IPS DF 4.7 (cell line): ENCODE data around the gene AKAP1.

ENCODE experiments used
- DNase-seq: peaks from one replicate; pipeline ENCODE4 v3.0.0-alpha.2; 2013; ENCODE audit warnings: low spot score; ENCODE audit errors: extremely low read depth

Gene AKAP1, protein sequence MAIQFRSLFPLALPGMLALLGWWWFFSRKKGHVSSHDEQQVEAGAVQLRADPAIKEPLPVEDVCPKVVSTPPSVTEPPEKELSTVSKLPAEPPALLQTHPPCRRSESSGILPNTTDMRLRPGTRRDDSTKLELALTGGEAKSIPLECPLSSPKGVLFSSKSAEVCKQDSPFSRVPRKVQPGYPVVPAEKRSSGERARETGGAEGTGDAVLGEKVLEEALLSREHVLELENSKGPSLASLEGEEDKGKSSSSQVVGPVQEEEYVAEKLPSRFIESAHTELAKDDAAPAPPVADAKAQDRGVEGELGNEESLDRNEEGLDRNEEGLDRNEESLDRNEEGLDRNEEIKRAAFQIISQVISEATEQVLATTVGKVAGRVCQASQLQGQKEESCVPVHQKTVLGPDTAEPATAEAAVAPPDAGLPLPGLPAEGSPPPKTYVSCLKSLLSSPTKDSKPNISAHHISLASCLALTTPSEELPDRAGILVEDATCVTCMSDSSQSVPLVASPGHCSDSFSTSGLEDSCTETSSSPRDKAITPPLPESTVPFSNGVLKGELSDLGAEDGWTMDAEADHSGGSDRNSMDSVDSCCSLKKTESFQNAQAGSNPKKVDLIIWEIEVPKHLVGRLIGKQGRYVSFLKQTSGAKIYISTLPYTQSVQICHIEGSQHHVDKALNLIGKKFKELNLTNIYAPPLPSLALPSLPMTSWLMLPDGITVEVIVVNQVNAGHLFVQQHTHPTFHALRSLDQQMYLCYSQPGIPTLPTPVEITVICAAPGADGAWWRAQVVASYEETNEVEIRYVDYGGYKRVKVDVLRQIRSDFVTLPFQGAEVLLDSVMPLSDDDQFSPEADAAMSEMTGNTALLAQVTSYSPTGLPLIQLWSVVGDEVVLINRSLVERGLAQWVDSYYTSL

DNA sequence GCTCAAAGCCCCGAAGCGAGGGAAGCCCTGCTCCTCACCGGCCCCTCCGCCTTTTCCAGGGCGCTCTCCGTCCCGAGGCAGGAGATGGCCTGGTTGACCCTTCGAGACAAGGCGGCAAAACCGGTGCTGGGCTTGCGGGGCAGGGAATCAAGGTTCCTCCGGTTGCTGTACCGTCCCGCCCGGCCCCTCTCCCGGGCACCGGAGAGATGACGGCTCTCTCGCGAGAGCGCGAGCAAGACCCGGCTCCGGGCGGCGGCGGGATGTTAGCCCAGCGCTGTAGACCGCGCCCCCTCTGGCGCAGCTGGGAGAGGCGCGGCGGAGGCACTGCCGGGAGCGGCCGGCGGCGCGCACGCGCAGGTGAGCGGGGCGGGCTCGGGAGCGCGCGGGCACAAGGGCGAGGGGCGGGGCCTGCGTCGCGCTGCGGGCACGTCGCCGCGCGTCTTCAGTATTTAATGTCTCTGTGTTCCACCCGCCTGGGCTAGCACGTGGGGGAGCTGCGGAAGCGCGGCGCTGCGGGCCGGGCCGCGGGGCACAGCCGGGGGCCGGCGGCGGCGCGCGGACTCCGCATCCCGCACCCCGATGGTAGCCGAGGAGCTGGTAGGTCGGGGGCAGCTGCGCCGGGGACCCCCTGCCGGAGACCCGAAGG, at the start of gene AKAP1:
TSS of gene AKAP1 (plus strand) at position 445 of the 646 bp plus-strand sequence. CDS start 20,219 bp downstream, outside the sequence.
- DNase-seq, result no peak

DNA sequence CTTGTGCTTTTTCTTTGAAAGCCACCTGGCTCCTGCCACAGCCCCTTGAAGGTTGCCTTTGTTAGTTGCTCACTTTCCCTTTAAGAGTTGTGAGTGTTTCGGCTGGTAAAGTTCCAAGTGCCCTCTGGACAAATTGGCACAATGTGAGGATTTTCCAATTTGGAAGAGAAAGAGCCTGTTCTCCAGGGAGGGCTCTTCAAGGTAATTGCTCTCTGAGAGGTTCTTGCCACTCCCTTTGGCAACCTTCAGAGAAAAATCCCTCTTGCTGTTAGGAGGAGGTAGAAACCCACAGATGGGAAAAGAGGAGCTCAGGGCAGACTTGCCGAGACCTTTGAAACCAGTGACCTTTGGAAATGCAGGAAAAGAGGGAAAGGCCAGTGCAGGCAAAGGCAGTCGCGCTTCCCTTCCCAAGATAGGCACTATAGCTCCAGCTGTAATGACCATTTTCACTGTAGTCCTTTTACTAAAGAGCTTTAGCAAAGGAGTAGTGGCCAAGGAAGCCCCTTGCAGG, 49.0 kb upstream of the AKAP1 start:
- DNase-seq, result no peak

DNA sequence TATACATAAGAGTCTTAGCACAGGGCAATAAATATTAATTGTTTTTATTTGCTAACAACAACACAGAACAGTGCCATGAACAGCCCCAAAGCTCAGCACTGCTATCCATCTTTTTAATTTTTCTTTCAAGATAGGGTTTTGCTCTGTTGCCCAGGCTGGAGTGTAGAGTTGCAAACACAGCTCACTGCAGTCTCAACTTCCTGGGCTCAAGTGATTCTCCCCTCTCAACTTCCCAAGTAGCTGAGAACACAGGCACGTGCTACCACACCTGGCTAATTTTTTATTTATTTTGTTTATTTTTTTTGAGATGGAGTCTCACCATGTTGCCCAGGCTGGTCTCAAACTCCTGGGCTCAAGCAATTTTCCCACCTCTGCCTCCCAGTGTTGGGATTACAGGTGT, 47.6 kb upstream of the AKAP1 start:
- no peak for DNase-seq

DNA sequence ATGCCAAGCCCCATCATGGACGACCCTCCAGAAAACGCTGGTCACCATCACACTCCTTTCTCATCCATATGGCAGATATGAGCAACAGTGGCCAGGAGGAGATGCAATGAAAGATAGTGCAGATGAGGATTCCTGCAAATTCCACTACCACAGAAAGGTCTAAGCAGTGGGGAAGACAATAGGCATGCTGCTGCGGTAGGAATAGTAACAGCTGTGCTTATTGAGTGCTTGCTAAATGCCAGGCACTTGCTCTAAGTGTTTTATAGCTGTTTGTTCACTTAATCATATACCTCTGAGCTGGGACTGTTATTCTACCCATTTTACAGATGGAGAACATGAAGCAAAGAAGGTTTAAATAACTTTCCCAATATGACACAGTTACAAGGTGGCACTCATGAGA, 46.6 kb upstream of the AKAP1 start:
- DNase-seq, result no peak

DNA sequence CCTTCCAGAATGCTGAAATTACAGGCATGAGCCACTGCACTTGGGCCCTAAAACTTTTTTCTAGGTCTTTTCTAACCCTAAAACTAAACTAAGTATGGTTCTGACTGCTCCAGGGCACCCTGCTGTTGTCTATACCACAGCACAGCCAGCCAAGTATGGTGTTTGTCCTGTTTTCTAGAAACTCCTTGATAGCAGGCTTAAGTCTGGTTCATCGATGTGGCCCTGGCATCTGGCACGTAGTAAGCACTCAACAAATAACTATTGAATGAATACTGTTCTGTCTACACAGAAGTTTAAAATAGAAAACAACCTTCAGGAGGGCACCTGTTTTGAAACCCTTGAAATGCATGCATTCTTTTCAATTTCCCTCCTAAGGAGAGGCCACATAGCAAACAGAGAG, 44.5 kb upstream of the AKAP1 start:
- no peak for DNase-seq

DNA sequence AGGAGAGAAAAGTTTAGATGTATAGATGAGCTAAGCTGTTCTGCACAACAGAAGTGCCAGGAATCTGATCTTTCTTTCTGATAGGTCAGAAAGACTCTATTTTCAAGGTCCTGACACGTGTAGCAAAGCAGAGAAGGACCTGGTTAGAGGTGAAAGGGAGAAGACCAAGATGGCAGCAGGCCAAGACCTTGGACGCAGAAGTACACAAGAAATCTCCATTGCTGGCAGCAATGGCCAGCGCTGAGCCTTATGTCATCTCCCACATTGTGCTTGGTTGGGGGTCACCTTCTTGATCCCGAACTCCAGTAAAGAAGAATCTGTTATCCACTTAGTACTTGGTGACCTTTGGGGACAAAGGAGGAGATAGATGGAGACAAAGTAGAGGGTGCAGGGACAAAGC, 41.8 kb upstream of the AKAP1 start:
- DNase-seq, result no peak

DNA sequence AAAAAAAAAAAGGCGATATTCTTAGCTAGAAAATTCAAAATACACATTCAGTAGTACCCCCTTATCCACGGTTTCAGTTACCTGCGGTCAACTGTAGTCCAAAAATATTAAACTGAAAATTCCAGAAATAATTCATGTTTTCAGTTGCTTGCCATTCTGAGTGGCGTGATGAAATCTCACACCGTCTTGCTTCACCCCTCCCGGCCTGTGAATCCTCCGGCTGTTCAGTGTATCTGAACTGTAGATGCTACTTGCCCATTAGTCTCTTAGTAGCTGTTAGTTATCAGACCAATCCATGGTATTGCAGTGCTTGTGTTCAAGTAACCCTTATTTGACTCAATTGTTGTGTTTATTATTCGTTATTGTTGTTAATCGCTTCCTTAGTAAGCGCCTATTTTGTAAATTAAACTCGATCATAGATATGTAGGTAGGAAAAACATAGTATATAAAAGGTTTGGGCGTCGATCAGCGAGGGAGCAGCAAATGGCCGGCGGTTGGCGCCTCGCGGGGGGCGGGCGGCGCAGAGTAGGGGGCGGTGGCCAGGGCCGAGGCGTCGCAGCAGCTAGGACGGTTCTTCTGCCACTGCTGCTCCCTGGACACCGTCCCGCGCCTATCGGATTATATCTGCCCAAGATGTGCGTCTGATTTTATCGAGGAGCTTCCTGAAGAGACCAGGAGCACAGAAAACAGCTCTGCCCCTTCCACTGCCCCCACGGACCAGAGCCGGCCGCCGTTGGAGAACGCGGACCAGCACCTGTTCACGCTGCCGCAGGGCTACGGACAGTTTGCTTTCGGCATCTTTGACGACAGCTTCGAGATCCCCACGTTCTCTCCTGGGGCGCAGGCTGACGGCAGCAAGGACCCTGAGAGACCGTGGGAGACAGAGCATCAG, 39.8 kb upstream of the AKAP1 start:
- no peak for DNase-seq

DNA sequence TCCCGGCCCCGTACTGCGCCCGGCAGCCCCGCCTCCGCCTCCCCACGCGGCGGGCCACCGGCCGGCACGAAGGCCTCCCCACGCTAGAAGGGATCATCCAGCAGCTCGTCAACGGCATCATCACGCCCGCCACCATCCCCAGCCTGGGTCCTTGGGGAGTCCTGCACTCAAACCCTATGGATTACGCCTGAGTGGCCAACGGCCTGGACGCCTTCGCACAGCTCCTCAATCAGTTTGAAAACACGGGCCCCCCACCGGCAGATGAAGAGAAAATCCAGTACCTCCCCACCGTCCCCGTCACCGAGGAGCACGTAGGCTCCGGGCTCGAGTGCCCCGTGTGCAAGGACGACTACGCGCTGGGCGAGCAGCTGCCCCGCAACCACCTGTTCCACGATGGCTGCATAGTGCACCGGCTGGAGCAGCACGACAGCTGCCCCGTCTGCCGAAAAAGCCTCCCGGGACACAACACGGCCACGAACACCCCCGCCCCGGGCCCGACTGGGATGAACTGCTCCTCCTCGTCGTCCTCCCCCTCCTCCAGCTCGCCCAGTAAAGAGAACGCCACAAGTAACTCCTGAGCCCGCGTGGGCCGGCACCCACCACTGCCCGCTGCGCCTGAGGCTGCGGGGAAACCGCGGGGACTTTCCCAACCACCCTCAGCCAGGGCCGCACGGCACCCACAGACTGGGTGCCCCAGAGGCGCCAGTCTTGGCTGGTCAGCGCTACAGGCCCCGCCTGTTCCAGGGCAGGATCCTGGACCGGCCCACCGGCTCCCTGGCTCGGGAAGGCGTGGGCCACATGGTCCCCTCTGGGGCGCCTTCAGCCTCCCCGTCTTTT, 39.0 kb upstream of the AKAP1 start:
- no peak for DNase-seq

DNA sequence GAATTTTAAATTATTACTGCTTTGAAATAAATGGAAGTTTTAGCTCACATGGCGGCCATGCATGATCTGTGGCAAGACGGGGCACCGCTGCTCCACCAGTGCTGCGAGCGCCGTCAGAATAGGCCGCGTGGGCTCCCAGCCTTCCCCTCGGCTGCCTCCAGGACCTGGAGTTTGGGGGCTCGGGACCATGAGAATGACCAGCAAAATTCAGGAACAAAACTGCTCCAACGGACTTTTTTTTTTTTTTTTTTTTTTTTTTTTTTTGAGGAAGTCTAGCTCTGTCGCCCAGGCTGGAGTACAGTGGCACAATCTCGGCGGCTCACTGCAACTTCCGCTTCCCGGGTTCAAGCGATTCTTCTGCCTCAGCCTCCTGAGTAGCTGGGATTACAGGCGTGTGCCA, 38.3 kb upstream of the AKAP1 start:
- DNase-seq, result no peak

DNA sequence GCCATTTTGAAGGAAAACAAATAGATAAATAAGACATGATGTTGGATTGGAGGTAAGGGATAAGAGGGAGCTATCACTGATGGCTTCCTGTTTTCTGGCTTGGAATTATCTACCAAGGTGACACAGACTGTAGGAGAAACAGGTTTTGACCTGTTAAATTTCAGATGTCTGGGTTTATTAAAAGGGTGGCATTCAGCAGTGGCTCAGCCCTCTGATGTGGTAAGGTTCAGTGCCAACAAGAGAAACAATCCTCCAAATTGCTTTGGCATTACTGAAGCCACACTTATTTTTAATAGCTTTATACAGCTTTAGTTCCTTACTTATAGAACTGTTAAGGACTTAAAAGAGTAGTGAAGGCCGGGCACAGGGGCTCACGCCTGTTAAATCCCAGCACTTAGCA, 37.0 kb upstream of the AKAP1 start:
- no peak for DNase-seq

DNA sequence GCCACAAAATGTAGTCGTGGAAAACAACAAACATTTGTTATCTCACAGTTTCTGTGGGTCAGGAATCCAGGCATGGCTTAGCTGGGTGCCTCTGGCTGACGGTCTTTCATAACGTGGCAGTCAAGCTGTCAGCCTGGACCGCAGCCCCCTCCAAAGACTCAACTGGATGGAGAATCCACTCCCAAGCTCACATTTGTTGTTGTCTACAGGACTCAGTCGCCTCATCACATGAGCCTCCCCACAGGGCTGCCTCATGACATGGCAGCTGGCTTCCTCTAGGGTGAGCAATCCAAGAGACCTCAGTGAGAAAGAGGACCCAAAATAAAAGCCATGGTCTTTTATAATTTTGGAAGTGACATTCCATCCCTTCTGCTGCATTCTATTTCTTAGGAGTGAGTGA, 34.7 kb upstream of the AKAP1 start:
- no peak for DNase-seq

DNA sequence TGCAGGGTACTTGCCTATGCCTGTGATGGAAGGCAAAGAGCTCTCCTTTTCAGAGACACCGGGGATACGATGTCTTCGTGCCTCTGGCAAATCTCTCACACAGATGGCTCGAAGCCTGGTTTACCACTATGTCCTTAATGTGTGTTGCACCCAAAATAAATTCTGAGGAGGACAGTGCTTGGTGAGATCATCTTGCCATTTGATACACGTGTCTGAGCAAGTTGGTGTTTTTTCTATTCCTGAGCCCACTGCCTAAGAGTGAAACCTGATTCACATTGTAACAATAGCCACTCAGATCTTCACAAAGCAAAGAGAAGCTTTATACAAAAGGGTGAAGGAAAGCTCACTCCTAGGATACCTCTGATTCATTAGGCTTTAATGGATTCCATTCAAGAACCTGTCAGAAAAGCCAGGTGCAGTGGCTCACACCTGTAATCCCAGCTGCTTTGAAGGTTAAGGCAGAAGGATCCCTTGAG, 33.1 kb upstream of the AKAP1 start:
- no peak for DNase-seq

DNA sequence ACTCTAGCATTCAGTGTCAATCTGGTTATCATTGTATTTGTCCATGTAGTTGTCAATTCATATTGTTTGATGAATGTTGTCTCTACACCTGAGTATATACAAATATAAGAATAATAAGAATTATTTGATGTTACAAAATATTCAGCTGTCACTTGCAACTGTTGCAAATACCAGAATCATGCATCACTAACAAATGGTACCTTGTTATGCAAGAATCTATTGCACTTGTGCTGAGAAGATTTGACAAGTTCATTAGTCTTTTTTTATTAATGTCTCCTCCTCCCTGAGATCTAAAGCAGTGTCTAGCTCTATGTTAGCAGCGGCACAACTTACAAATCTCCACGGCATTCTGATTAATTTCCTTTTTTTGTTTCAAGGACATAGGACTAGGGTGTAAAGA, 22.2 kb upstream of the AKAP1 start:
- DNase-seq, result no peak

DNA sequence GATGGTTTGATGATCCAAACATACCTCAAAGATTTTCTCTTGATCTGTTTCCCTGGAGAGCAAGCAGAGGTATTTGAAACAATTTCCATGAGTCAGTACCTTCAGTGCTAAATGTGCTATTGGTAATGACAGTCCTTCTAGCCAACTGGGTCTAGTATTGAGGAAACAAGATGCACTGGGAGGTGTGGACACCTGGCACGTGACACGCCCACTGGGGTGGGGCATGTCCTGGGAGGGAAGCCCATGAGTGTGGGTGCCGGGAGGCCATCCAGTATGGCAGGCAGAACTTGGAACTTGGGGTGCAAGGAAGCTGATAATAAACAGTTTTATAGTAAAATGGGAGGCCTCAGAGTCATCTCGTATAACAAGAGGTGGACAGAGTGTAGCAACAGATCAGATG, 17.9 kb upstream of the AKAP1 start:
- no peak for DNase-seq

DNA sequence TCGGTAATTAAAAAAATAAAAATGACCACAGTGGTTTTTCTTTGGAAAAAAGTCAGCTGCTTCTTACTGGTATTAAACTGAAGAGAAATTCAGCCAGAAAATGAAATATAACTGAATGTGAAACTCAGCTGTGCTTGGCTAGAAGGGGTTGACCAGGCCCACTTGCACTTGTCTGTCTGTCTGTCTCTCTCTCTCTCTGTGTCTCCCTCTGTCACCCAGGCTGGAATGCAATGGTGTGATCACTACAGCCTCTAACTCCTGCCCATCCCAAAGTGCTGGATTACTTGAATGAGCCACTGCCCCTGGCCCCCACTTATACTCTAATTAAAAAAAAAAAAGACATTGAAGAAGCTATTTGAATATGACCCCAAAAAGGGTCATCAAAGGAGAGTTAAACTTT, 17.3 kb upstream of the AKAP1 start:
- no peak for DNase-seq

DNA sequence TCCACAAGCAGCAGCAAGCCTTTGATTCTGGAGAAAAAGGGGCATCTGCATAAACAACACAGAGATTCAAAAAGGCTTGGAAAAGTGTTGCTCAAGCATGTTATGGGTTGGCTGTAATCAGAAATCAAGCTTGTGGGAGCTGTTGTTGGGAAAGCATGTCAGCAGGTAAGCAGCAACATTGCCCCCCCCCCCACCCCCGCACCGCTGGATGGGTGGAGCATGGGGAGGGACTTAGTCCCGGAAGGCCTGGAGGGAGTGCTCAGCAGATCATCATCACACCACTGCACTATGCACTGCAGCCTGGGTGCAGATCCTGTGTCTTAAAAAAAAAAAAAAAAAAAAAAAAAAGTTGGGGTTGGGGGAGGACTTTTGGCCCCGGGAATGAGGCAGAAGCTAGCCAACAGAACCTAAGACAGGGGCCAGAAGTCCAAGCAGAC, 16.8 kb upstream of the AKAP1 start:
- DNase-seq, result no peak

DNA sequence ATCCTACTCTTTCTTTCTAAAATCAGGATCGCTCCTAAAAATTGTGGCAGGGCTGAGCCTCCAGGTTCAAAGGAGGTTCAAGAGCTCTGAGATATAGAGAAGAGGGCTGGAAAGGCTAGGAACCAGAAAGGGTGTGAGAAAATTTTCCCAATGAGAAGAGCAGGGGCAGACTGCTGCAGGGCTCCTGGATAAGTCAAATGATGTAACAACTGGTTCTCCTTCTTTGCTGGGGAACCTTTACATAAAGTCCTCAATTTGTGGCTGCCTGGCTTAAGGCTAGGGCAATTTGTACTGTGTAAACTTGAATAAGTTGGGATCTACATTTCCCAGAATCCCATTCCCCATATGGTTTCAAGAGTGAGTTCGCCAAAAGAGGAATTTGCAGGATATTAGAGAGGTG, 16.3 kb upstream of the AKAP1 start:
- DNase-seq, result no peak

DNA sequence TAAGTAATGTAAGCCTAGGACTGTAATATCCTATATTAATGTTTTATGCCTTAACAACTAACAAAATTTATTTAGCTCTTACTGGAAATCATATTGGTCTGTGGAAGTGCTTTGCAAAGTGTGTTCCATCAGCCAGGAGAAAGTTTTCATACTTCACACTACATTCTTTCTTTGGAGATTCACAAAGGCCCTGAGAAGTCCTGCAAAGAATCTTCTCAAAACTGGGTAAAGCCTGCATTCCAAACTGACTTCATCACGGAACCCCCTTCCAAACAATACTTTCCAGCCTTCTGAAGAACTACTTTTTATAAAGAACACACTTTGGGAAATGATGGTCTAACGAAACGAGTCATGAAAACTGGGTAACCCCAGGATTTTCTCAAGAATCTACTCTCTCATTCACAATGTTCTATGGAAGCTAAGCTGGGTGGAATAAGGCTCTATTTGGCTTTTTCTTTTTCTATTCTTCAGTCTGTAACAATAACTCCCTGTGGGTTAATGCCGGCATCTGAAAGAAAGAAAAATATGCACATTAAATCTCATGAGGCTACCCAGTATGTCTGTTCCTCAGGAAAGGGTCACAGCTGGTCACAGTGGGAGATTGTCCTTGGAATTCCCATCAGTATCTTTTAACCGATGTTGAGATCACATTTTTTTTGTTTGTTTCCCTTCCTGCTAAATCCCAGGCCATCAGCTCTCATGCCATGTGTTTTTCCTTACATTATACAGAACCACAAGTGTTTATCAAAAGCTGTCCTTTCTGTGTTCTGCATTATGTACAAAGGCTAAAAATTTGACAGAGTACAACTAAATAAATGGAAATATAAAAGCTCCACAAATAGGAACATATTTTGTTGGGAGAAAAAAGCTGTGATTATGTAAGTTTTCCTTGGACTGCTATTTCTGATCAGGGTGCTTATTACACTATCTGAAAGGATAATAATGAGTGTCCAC, 12.8 kb upstream of the AKAP1 start:
- no peak for DNase-seq

DNA sequence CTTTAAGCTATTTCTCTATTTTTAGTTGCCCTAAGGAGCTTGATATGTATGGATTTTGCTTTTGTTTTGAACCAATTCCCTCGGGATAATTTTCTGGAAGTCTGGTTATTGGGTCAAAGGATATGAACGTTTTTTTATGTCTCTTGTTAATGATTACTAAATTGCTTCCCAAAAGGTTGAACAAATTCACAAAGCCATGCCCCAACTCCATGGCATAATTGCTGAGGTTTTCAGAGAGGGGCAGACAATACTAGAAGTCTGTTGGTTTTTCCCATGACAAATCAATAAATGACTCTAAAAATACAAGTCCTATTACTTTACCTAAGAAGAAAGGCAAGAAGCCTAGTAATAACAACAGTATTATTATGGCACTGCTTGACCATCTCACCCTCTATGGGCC, 11.4 kb upstream of the AKAP1 start:
- no peak for DNase-seq
